ENCODE results near the gene LECT2. TPM values are rescaled to one million over a fixed set of nuclear protein-coding genes. Genes with fewer than 3 reads are reported as not detected.

The LECT2 gene
- polyA plus RNA-seq, 4 donors: 1.6 to 3.4 (median 2.5) TPM

GRCh38 chr5:135942202-135942771 lies 12.5 kb downstream of the LECT2 start:
- DNase-seq (ENCODE audit: low read depth in 4 of 4, low spot score in 3 of 4): no peak

DNA sequence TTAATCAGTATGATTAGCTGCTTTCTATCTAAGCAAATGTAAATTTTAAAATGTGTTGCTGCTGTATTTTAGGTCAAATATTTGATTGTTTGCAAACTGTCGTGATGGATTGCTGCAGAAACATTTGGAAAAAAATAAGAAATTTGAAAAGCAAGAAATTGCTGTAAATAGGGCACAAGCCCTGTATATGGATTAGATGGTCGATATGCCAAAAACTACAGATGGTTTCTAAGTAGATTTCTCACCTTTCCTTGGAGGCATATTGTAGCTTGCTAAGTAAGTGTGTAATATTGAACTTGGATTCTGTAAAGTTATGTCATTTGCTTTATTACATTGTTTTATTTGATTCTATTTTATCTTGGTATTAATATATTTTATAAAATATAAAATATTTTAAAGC lies 13.1 kb downstream of the LECT2 start:
- no peak for DNase-seq (ENCODE audit: low read depth in 4 of 4, low spot score in 3 of 4)

DNA sequence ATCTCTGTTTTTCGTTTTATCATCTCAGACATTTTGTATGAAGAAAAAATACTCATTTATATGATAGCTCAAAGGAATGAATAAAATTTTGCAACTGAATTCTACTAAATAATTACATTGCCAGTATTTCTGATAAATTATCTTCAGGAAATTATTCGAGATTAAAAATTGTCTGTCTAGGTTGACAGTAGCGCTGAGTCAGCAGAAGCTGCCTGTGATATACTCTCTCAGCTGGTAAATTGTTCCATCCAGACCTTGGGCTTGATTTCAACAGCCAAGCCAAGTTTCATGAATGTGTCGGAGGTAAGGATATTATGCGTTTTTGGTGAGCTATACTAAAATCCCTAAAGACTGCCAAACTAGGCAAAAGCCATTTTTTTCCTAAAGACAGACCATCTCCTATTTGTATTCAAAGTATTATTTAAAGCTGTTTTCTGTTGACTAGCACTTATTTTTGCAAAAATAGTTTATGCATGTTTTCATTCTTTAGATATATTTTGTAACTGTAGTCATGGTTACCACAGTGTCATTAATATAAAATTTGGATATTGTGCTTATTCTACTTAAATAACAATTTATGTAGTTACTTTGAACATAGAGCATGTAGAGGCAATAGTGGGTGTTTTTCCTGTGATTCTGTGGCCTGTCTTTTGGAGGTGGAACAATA lies 17.4 kb downstream of the LECT2 start:
- no peak for DNase-seq (ENCODE audit: low read depth in 4 of 4, low spot score in 3 of 4)

DNA sequence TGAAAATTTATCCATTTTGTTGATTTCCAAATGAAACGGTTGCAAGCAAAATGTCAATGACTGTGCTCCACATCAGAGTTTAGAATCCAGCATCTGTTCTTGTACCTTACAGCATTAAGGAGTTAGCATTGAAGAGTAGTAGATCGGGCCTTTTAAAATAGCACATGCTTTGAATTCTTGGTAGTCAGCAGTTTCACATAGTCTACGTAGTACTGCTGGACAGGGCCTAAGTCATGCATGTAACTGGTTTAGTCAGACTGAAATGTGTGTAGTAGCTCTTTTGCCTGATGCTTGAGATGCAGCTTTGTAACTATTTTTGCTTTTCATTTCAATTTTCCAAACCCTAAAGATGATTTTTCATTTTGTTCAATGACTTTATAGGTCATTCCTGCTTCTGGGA lies 19.8 kb downstream of the LECT2 start:
- DNase-seq (ENCODE audit: low read depth in 4 of 4, low spot score in 3 of 4): peak in 1 of 4 donors; percentile 18

DNA sequence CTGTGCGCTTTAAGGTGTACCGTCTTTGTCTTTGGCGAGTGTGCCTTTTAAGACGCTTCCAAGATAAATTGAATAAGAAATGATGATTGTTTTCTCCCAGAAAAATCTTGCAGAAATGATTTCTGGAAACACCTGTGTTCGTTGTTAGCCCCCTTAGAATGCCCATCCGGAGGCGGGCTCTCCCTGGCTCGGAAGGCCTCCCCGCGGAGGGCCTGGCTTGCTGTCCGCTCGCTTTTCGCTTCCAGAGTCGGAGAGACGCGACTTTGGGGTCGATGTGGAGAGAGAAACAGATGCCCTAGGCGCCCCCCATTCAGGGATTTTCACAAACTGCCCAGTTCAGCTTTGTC lies 23.9 kb downstream of the LECT2 start:
- peak in 1 of 4 donors; percentile 2 for DNase-seq (ENCODE audit: low read depth in 4 of 4, low spot score in 3 of 4)

DNA sequence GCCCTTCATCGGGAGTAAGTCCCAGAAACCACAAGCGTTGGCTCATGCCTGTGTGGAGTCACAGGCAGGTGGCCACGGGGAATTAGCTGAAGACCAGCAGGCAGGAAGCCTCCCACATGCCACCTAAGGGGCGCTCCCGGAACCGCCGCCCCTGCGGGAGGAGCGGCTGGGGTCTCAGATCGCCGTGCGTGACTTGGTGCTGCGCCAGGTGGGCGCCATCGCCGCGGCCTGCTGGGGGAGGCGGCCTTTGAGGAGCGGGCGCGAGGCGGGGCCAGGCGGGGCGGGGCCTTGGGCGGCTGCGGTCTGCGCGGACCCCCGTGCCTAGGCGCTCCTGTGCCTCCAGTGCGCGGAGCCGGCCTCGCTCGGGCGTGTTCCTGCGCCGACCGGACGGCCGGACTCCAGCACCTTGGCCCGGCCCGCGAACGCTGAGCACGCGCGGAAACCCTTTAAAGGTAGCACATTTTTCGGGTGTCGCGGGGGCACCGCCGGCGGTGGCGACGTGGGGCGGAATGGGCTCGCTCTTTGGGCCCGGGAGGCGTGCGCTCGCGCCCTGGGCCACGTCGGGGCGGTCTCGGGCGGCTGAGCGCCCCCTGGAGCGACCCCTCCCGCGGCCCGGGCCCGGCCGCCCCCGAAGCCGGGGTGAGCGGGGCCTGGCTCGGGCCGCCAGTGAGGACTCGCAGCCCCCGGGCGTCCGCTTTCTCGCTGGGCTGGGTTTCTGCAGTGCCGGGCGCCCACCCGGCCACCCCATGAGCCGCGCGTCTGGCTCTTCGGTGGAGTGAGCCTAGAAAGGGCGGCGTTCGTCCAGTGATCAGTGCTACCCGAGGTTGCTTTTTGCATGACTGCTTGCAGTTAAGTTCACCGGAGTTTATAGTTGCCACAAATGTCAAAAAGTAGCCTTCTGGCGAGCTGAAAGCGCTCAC lies 24.5 kb downstream of the LECT2 start:
- DNase-seq (ENCODE audit: low read depth in 4 of 4, low spot score in 3 of 4): peak; percentile 28 to 37 (median 32)

DNA sequence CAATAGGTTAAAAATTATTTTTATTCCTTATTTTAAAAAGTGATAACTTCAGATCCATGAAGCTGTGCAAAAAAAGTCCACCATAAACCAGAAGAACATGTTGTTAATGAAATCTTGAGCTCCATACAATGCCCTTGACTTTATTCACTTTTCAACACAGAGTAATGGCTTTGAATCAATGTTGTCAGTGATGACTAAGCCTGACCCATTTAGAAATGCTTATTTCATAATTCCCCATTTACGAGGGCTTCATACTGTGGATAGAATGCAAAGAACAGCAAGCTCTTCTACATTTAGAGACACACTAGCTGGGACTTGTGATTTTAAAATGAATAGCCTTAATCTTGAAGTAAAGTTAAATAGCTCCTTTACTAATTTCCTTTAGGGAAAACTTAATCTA lies 33.4 kb downstream of the LECT2 start:
- no peak for DNase-seq (ENCODE audit: low read depth in 4 of 4, low spot score in 3 of 4)

- DNase-seq (ENCODE audit: low read depth in 4 of 4, low spot score in 3 of 4): no peak
Measured at GRCh38 chr5:135920199-135920598, 34.6 kb downstream of the LECT2 start.

- DNase-seq (ENCODE audit: low read depth in 4 of 4, low spot score in 3 of 4): no peak
Measured at GRCh38 chr5:135916638-135917263, 38.0 kb downstream of the LECT2 start.

DNA sequence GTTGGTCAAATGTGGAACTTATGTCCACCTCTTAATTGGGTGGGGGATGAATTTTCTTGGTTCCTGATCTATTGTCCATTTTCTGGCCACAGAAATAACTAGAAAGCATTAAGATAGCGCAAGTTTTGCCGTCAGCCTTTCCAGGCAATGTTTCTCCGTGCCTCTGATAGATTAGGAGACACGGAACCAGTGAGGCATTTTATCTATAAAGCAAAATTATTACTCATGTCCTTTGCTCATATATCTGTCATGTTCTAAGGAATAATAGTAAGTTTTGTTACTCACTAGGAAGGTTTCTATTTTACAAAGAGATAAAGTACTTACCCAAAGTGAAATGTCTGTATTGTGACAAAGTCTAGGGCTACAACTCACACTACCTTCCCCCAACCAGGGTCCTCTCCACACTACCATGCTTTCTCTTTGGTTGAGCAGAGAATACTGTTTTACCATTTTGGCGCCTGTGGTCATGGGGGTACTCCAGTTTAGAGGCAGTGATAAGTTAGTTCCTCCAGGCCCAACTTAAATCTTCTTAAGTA lies 39.2 kb downstream of the LECT2 start:
- DNase-seq (ENCODE audit: low read depth in 4 of 4, low spot score in 3 of 4): no peak

DNA sequence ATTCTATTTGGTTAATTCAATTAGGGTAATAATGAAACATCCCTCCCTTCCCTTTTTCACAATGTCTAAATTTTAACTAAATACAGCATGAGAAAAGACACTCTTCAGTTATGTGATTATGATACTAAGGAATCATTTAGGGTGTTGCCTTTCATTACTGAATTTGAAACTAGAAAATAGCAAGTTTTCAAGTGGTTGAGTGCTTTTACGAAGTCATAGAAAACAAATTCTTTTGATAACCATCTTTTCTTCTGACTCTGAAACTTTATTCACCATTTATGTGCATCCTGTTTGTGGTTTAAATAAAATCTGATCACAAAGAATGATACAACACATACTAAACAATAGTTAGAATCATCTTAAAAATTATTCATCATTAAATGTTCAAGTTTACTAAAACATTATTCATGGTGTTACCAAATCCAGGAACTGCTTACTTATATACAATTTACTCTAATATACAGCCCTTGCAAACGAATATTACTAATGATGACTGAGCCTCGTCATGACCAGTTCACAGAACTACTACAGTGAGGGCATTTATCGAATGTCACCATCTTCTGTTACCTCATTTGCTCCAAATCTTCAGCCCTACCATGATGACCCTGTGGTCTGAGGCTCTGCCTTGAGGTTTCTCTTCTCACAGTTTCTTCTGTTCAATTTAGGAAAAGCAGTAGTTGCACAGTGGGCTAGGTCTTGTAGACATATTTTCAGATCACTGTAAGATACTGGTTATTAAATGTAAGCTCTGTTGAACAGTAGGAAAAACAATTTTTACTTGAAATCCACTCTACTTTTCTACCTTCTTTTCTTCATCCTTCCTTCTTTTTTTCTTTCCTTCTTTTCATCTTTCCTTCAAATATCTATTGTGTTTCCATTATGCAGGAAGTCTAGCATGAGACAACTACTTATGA lies 40.8 kb downstream of the LECT2 start:
- DNase-seq (ENCODE audit: low read depth in 4 of 4, low spot score in 3 of 4): no peak

- DNase-seq (ENCODE audit: low read depth in 4 of 4, low spot score in 3 of 4): no peak
Measured at GRCh38 chr5:135905144-135905543, 49.6 kb downstream of the LECT2 start.

GRCh38 chr5:135901633-135902032 lies 53.1 kb downstream of the LECT2 start:
- no peak for DNase-seq (ENCODE audit: low read depth in 4 of 4, low spot score in 3 of 4)

DNA sequence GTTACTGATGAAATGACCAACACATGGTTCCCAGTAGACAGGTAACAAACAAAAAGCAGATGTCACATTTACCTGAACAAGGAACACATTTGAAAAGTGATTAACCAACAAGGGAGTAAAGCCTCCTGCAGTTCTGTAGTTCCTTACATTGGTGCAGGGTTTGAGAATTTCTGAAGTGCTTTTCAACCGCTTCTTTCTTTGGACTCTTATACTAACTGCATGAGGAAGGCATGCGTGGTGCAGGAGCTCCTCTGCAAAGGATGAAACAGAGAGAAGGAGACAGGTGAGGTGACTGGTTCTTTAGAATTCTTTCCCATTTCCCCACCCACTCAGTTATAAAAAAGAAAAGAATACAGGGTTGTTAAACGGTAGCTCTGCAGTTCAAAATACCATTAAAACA lies 54.5 kb downstream of the LECT2 start:
- no peak for DNase-seq (ENCODE audit: low read depth in 4 of 4, low spot score in 3 of 4)

DNA sequence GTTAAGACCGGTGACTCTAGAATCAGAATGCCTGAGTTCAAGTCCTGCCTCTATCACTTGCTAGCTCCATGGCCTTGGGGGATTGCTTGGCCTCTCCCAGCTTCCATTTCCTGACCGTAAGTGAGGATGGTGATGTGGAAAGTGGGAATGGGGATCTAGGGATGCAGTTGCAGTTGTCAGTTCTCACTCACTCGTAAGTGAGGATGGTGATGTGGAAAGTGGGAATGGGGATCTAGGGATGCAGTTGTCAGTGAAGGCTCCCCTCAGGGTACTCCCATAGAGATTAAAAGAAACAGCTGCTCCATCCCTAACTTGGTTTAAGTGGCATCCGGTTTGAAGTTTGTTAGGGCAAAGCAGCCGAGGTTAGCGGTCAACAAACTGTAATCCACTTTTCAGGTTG lies 56.1 kb downstream of the LECT2 start:
- no peak for DNase-seq (ENCODE audit: low read depth in 4 of 4, low spot score in 3 of 4)

Other genes with a start within 250 kb of the LECT2 start
- 1 to 10 TPM; 2.9 to 3.9 (median 3.2) TPM for gene SLC25A48, start 120.3 kb downstream of the LECT2 start, polyA plus RNA-seq (ENCODE audit: insufficient read length in 4 of 4)
- gene IL9, start 59.1 kb downstream of the LECT2 start, polyA plus RNA-seq (ENCODE audit: insufficient read length in 4 of 4): not detected
- gene TGFBI, start 74.0 kb upstream of the LECT2 start, polyA plus RNA-seq (ENCODE audit: insufficient read length in 4 of 4): 100 to 1,000 TPM; 232 to 295 (median 263) TPM
- 10 to 100 TPM; 58.9 to 79.9 (median 75.3) TPM for gene SMAD5, start 177.9 kb upstream of the LECT2 start, polyA plus RNA-seq (ENCODE audit: insufficient read length in 4 of 4)
- gene SMIM32, start 238.2 kb upstream of the LECT2 start, polyA plus RNA-seq (ENCODE audit: insufficient read length in 4 of 4): 10 to 100 TPM; 11.5 to 23.3 (median 12.1) TPM

Measured in right renal pelvis (tissue), 4 donors.